Measurements from ENCODE around the gene ASCC3. TPM values are rescaled to one million over a fixed set of nuclear protein-coding genes. Genes with fewer than 3 reads are reported as not detected.
"Not testable (repeated sequence)": the region's sequence is repeated elsewhere in the genome, so short reads cannot be mapped to it uniquely, and the experiment has no call there.

Gene ASCC3
- total and polyA plus RNA-seq, 12 donors, result 3.1 to 46.2 (median 32.4) TPM

GRCh38 chr6:100663219-100663863 lies 217.8 kb downstream of the ASCC3 start:
- H3K27ac ChIP-seq, result no peak overlapping the region
- intact Hi-C loops (cut with DNase I), result loop anchor here in 1 of 2 donors (10.0 kb wide), 2 partner anchors 179 to 549 kb away; no protein-coding TSS in a partner anchor
- no peaks in the 10 kb centered on the region for H3K36me3 ChIP-seq (replicated peaks in 1 of 2)
- DNase-seq, result no peak
- no peaks in the 10 kb centered on the region for H3K4me1 ChIP-seq (replicated peaks in 1 of 2)
- H3K27me3 ChIP-seq, result no peaks in the 10 kb centered on the region
- H3K4me3 ChIP-seq, result no peak overlapping the region
- H3K9me3 ChIP-seq (replicated peaks in 1 of 3), result no peaks in the 10 kb centered on the region
- no peak for TF ChIP-seq POLR2A (IDR thresholded peaks at IDR 0.05)
- no peak for TF ChIP-seq CTCF (IDR thresholded peaks at IDR 0.05)
- WGBS, 4 donors, result 82 to 92% (median 87%) methylated on average over 5 of the region's 5 CpGs

GRCh38 chr6:100662264-100662663 lies 218.9 kb downstream of the ASCC3 start:
- WGBS, 4 donors, result 96 to 98% (median 97%) methylated on average over 6 of the region's 6 CpGs
- no peaks in the 10 kb centered on the region for H3K36me3 ChIP-seq (replicated peaks in 1 of 2)
- H3K4me3 ChIP-seq, result no peak overlapping the region
- H3K27me3 ChIP-seq, result no peaks in the 10 kb centered on the region
- H3K4me1 ChIP-seq (replicated peaks in 1 of 2), result no peaks in the 10 kb centered on the region
- H3K9me3 ChIP-seq (replicated peaks in 1 of 3), result no peaks in the 10 kb centered on the region
- H3K27ac ChIP-seq, result no peak overlapping the region
- intact Hi-C loops (cut with DNase I), result loop anchor here in 1 of 2 donors (10.0 kb wide), 2 partner anchors 177 to 547 kb away; no protein-coding TSS in a partner anchor
- no peak for TF ChIP-seq CTCF (IDR thresholded peaks at IDR 0.05)
- TF ChIP-seq POLR2A (IDR thresholded peaks at IDR 0.05), result no peak
- DNase-seq, result no peak

- Histone ChIP-seq H3K36me3 (replicated peaks in 1 of 2) (no peaks in the 10 kb centered on the region), H3K4me3 (no peak overlapping the region), H3K27ac (no peak overlapping the region), H3K4me1 (replicated peaks in 1 of 2) (no peaks in the 10 kb centered on the region), H3K27me3 (no peaks in the 10 kb centered on the region), H3K9me3 (replicated peaks in 1 of 3) (no peaks in the 10 kb centered on the region)
- 39 to 55% (median 47%) methylated on average over 2 of the region's 2 CpGs for WGBS, 4 donors
- intact Hi-C loops (cut with DNase I), result no loop called here
- no peak for DNase-seq
- TF ChIP-seq POLR2A (IDR thresholded peaks at IDR 0.05) (no peak), CTCF (IDR thresholded peaks at IDR 0.05) (no peak)
Measured at GRCh38 chr6:100658486-100658885, 222.6 kb downstream of the ASCC3 start.

GRCh38 chr6:100657678-100658330 lies 223.3 kb downstream of the ASCC3 start:
- Histone ChIP-seq H3K4me1 (replicated peaks in 1 of 2) (no peaks in the 10 kb centered on the region), H3K27ac (no peak overlapping the region), H3K36me3 (replicated peaks in 1 of 2) (no peaks in the 10 kb centered on the region), H3K27me3 (no peaks in the 10 kb centered on the region), H3K9me3 (replicated peaks in 1 of 3) (no peaks in the 10 kb centered on the region), H3K4me3 (no peak overlapping the region)
- intact Hi-C loops (cut with DNase I), result no loop called here
- TF ChIP-seq POLR2A (IDR thresholded peaks at IDR 0.05), result no peak
- peak; percentile 24 to 85 (median 56) for TF ChIP-seq CTCF (IDR thresholded peaks at IDR 0.05)
- WGBS, 4 donors, result 81 to 88% (median 86%) methylated on average over 2 of the region's 2 CpGs
- DNase-seq, result no peak

GRCh38 chr6:100641147-100641546 lies 240.0 kb downstream of the ASCC3 start:
- H3K4me3 ChIP-seq; H3K4me1 ChIP-seq (replicated peaks in 1 of 2); H3K36me3 ChIP-seq (replicated peaks in 1 of 2); H3K27me3 ChIP-seq; DNase-seq; intact Hi-C loops (cut with DNase I); H3K27ac ChIP-seq; H3K9me3 ChIP-seq (replicated peaks in 1 of 3): not testable (repeated sequence)
- 95 to 98% (median 97%) methylated on average over 3 of the region's 3 CpGs for WGBS, 4 donors

All from adrenal gland (tissue), 12 donors.